DND-41 (cell line): ENCODE measurements around the gene DNAH7.

ENCODE experiments used
- CTCF ChIP-seq: IDR thresholded peaks from 2 replicates; pipeline ENCODE4 v1.5.1; 2012; ENCODE audit warnings: borderline replicate concordance, low read length, moderate library complexity, mild to moderate bottlenecking; ENCODE audit not compliant: poor library complexity, severe bottlenecking; ENCODE audit errors: extremely low read depth
- EZH2 ChIP-seq: IDR thresholded peaks from 3 replicates; pipeline ENCODE4 v1.6.1; 2012; ENCODE audit warnings: borderline replicate concordance, low read depth, mild to moderate bottlenecking, moderate library complexity, low read length, inconsistent platforms; ENCODE audit not compliant: severe bottlenecking

GRCh38 chr2:195709901-195710806 lies 358.5 kb downstream of the DNAH7 start:
- TF ChIP-seq CTCF, result no peak
- no peak for TF ChIP-seq EZH2
